SK-N-SH treated with all-trans-retinoic acid at 6 μM for 48 hours (cell line): ENCODE measurements around the gene EIF2D.

Experiments used
- ATAC-seq: fragments of 200-7000 bp; cut with Tn5 transposase; 3 replicates; pipeline ENCODE4 v1.9.1; 2020; ENCODE audit warnings: mild to moderate bottlenecking, moderate library complexity
- ARNTL ChIP-seq: fragments of 450-650 bp; formaldehyde crosslinking; IDR thresholded peaks from 2 replicates; pipeline ENCODE4 v1.5.0; 2020; ENCODE audit warnings: low read depth, mild to moderate bottlenecking, moderate library complexity, borderline replicate concordance
- BACH2 ChIP-seq: fragments of 250-450 bp; sonication (Bioruptor Pico); IDR thresholded peaks from 2 replicates; pipeline ENCODE4 v1.9.0; 2021; ENCODE audit warnings: mild to moderate bottlenecking, borderline replicate concordance
- ESRRG ChIP-seq: fragments of 250-450 bp; sonication (Bioruptor Pico); IDR thresholded peaks from 2 replicates; pipeline ENCODE4 v1.6.1; 2021; ENCODE audit warnings: mild to moderate bottlenecking
- GLIS3 ChIP-seq: fragments of 250-450 bp; sonication (Bioruptor Pico); IDR thresholded peaks from 2 replicates; pipeline ENCODE4 v1.5.0; 2020; ENCODE audit warnings: mild to moderate bottlenecking, moderate library complexity
- OSR1 ChIP-seq: fragments of 250-450 bp; sonication (Bioruptor Pico); IDR thresholded peaks from 2 replicates; pipeline ENCODE4 v1.8.0; 2022; ENCODE audit warnings: moderate library complexity, mild to moderate bottlenecking, inconsistent platforms
- PATZ1 ChIP-seq: fragments of 250-450 bp; sonication (Bioruptor Pico); IDR thresholded peaks from 2 replicates; pipeline ENCODE4 v1.8.0; 2020; ENCODE audit warnings: mild to moderate bottlenecking, moderate library complexity, borderline replicate concordance
- POU6F1 ChIP-seq: fragments of 250-450 bp; sonication (Bioruptor Pico); IDR thresholded peaks from 2 replicates; pipeline ENCODE4 v1.8.0; 2021; ENCODE audit warnings: low read depth, mild to moderate bottlenecking, moderate library complexity, borderline replicate concordance
- PPARA ChIP-seq: fragments of 250-450 bp; sonication (Bioruptor Pico); IDR thresholded peaks from 2 replicates; pipeline ENCODE4 v1.5.0; 2020; ENCODE audit warnings: mild to moderate bottlenecking, borderline replicate concordance
- SNAI2 ChIP-seq: fragments of 250-450 bp; sonication (Bioruptor Pico); IDR thresholded peaks from 2 replicates; pipeline ENCODE4 v1.5.0; 2020; ENCODE audit warnings: mild to moderate bottlenecking, moderate library complexity
- TCF4 ChIP-seq: fragments of 250-450 bp; sonication (Bioruptor Pico); IDR thresholded peaks from 2 replicates; pipeline ENCODE4 v1.8.0; 2021; ENCODE audit warnings: mild to moderate bottlenecking, moderate library complexity, borderline replicate concordance
- TOX ChIP-seq: fragments of 250-450 bp; sonication (Bioruptor Pico); IDR thresholded peaks from 2 replicates; pipeline ENCODE4 v1.8.0; 2021; ENCODE audit warnings: mild to moderate bottlenecking, moderate library complexity, borderline replicate concordance
- TSHZ2 ChIP-seq: fragments of 250-450 bp; sonication (Bioruptor Pico); IDR thresholded peaks from 2 replicates; pipeline ENCODE4 v1.5.0; 2020; ENCODE audit warnings: mild to moderate bottlenecking, moderate library complexity
- ZC3H10 ChIP-seq: fragments of 250-450 bp; sonication (Bioruptor Pico); IDR thresholded peaks from 2 replicates; pipeline ENCODE4 v1.5.1; 2021; ENCODE audit warnings: mild to moderate bottlenecking, moderate library complexity
- ZFP3 ChIP-seq: fragments of 250-450 bp; sonication (Bioruptor Pico); IDR thresholded peaks from 2 replicates; pipeline ENCODE4 v1.5.0; 2020; ENCODE audit warnings: mild to moderate bottlenecking, moderate library complexity
- ZFP30 ChIP-seq: fragments of 450-650 bp; formaldehyde crosslinking; IDR thresholded peaks from 2 replicates; pipeline ENCODE4 v1.5.0; 2022; ENCODE audit warnings: mild to moderate bottlenecking, moderate library complexity
- ZNF565 ChIP-seq: fragments of 450-650 bp; formaldehyde crosslinking; conservative IDR thresholded peaks from 2 replicates; pipeline ENCODE4 v1.5.0; 2020; ENCODE audit warnings: low read depth, mild to moderate bottlenecking, moderate library complexity
- ZNF70 ChIP-seq: fragments of 450-650 bp; formaldehyde crosslinking; IDR thresholded peaks from 2 replicates; pipeline ENCODE4 v1.5.0; 2020; ENCODE audit warnings: mild to moderate bottlenecking, moderate library complexity
- ZNF8 ChIP-seq: fragments of 450-650 bp; formaldehyde crosslinking; IDR thresholded peaks from 2 replicates; pipeline ENCODE4 v1.5.0; 2020; ENCODE audit warnings: mild to moderate bottlenecking, moderate library complexity
- TF ChIP-seq, protein P1 (sequence below): fragments of 250-450 bp; sonication (Bioruptor Pico); IDR thresholded peaks from 2 replicates; pipeline ENCODE4 v1.5.1; 2021; ENCODE audit warnings: mild to moderate bottlenecking, moderate library complexity

EIF2D gene

GRCh38 chr1:206651958-206652890, 40.0 kb upstream of the EIF2D start (continued):
- no peak for TF ChIP-seq PATZ1 (CRISPR knock-in tag)
- TF ChIP-seq ZFP30 (CRISPR knock-in tag): no peak
- no peak for TF ChIP-seq ZNF565 (CRISPR knock-in tag)
- no peak for TF ChIP-seq ZC3H10 (CRISPR knock-in tag)
- TF ChIP-seq, protein P1, sequence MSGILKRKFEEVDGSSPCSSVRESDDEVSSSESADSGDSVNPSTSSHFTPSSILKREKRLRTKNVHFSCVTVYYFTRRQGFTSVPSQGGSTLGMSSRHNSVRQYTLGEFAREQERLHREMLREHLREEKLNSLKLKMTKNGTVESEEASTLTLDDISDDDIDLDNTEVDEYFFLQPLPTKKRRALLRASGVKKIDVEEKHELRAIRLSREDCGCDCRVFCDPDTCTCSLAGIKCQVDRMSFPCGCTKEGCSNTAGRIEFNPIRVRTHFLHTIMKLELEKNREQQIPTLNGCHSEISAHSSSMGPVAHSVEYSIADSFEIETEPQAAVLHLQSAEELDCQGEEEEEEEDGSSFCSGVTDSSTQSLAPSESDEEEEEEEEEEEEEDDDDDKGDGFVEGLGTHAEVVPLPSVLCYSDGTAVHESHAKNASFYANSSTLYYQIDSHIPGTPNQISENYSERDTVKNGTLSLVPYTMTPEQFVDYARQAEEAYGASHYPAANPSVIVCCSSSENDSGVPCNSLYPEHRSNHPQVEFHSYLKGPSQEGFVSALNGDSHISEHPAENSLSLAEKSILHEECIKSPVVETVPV (CRISPR knock-in tag): no peak
- TF ChIP-seq ARNTL (CRISPR knock-in tag): no peak
- no peak for TF ChIP-seq GLIS3 (CRISPR knock-in tag)

DNA sequence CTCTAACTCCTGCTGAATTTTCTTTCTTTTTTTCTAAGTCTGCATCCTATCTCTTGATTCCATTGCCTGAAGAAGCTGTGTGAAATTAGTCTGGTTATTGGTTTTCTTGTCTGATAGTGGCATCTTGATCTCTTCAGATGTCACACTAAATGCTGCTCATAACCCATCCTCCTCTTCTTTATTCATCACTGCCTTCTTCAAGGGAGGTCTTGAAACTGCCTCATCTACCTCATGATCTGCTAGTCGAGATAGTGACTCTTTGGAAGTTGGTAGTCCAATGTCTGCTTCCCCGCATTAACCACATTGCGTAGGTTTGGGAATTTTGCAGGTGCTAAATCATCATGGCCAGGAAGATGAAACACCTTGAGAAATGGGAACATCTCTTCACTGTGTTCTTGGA, 38.7 kb upstream of the EIF2D start:
- no peak for ATAC-seq
- TF ChIP-seq ZFP3 (no peak), ZNF565 (CRISPR knock-in tag) (no peak), TOX (CRISPR knock-in tag) (no peak), ESRRG (CRISPR knock-in tag) (no peak), SNAI2 (CRISPR knock-in tag) (no peak), TCF4 (CRISPR knock-in tag) (no peak), ZFP30 (CRISPR knock-in tag) (no peak), ARNTL (CRISPR knock-in tag) (no peak), PATZ1 (CRISPR knock-in tag) (no peak), PPARA (CRISPR knock-in tag) (no peak), ZNF70 (no peak), BACH2 (CRISPR knock-in tag) (no peak), POU6F1 (CRISPR knock-in tag) (no peak)
- TF ChIP-seq, protein P1 (CRISPR knock-in tag): no peak

DNA sequence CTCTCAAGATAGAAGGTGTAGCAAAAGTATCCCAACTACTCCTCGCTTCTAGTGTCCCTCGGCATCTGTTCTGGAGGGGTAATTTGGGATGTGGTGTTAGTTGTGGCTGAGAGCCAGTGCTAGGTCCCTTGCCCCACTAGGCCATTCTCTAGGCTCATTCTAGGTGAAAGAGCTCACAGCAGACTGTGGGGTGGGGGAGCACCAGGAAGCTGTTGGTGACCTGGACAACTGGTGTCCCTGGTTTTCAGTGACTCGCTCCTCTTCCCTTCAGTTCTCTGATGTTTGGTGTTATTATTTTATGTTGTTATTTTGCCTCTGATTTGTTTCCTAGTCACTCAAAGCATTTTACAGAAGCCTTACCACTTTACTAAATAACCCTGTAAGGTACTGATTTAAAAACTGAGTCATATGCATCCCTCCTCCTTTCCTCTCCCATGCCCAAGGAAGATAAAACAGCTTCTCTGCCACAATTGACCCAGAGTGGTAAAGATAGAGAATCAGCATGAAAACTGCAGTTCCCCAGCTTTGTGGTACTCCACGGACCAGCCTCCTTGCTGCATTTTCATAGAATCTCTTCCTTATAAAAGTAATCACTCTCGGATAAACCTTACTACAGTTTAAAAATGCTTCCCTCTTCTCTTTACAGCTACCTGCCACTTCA, 37.1 kb upstream of the EIF2D start:
- no peak for ATAC-seq
- no peak for TF ChIP-seq TOX (CRISPR knock-in tag)

GRCh38 chr1:206647224-206647623, 35.0 kb upstream of the EIF2D start:
- ATAC-seq: no peak
- TF ChIP-seq OSR1 (CRISPR knock-in tag): no peak
- no peak for TF ChIP-seq ZNF8 (CRISPR knock-in tag)
- no peak for TF ChIP-seq TCF4 (CRISPR knock-in tag)
- no peak for TF ChIP-seq TSHZ2 (CRISPR knock-in tag)
- no peak for TF ChIP-seq BACH2 (CRISPR knock-in tag)
